Muscle of leg (tissue), 11 donors: ENCODE data around the gene RSPH4A. TPM values are rescaled to one million over a fixed set of nuclear protein-coding genes. Genes with fewer than 3 reads are reported as not detected.
A peak's percentile ranks its signal among the peaks of the same experiment; 100 is the strongest.

Experiments used
- DNase-seq: peaks from one replicate; pipeline ENCODE4 v3.0.0; 2013
- H3K27ac ChIP-seq: one replicate; pipeline ENCODE4 v1.5.1; 2013; ENCODE audit warnings: mild to moderate bottlenecking, low read length, control low read depth
- H3K27me3 ChIP-seq: one replicate; pipeline ENCODE4 v1.6.1; 2013; ENCODE audit warnings: low read length; ENCODE audit not compliant: control insufficient read depth, insufficient read depth
- H3K36me3 ChIP-seq: one replicate; pipeline ENCODE4 v1.6.1; 2013; ENCODE audit warnings: low read length; ENCODE audit not compliant: control insufficient read depth, insufficient read depth
- H3K4me1 ChIP-seq: one replicate; pipeline ENCODE4 v1.6.1; 2013; ENCODE audit warnings: low read length; ENCODE audit not compliant: control insufficient read depth, insufficient read depth
- H3K4me3 ChIP-seq: one replicate; pipeline ENCODE4 v1.5.1; 2013; ENCODE audit warnings: low read length, control low read depth
- H3K9me3 ChIP-seq: replicated peaks from 2 replicates; pipeline ENCODE4 v1.6.1; 2013; ENCODE audit warnings: low read depth, low read length; ENCODE audit not compliant: control insufficient read depth
- WGBS: methylation state at CpG from one replicate; pipeline ENCODE4 v1.1.5; 2013; ENCODE audit warnings: missing lambda C conversion rate; ENCODE audit not compliant: insufficient coverage; 5-methylcytosine and 5-hydroxymethylcytosine counted together
- polyA plus RNA-seq, 8 donors: library from polyadenylated mRNA; unstranded; fragments of 120-200 nt; gene quantifications; one replicate each; pipeline versions ENCODE4 v1.2.1 to v1.2.3, GENCODE V29; 2013; ENCODE audit warnings: inconsistent platforms in 1 of 8, low replicate concordance in 1 of 8; ENCODE audit not compliant: insufficient read length in 8 of 8, insufficient read depth in 1 of 8
- total RNA-seq: library from RNA; stranded (reverse); fragments of 120-200 nt; gene quantifications from one replicate; pipeline ENCODE4 v1.2.4, GENCODE V29; 2013

Gene RSPH4A
- total and polyA plus RNA-seq, 9 donors = 0.27 to 0.70 (median 0.49) TPM

DNA sequence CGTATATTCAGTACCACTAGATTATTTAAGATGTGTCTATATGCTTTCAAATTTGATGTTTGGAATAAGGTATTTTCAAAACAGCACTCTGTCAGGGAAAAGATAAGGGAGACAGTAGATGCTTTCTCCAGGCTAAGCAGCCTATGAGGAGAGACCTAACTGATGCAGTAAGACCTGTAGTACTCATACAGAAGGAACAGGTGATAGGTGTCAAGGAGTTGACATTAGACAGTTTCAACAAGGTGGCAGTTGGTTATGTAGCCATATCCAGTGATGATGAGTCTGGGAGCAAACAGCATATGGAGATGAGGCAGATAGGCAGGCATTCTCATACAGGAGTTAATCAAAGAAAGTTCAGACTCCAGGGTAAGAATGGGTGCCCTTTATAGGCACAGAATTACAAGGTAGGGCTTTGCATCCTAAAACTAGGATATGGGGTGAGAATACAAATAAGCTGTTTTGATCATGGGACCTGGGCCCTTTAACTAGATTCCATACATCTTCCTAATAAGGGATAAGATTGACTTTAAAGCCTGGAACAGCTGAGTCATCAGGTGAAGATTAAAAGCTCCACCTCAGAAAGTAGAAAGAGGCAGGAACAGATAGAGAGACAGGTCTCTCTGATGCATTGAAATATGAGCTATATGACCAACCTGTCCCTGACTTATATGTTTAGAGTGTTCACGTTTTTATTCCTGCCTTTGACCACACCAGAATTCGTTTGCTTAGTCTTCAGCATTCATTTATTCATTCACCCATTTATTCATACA is 7.9 kb downstream of the RSPH4A start:
- no peaks in the 10 kb centered on the region for H3K27me3 ChIP-seq
- H3K27ac ChIP-seq = no peak overlapping the region
- no peak overlapping the region for H3K4me3 ChIP-seq
- no peaks in the 10 kb centered on the region for H3K36me3 ChIP-seq
- no peaks in the 10 kb centered on the region for H3K9me3 ChIP-seq
- no peak for DNase-seq
- WGBS = no CpG with 5 or more reads among the region's 3 CpGs
- no peaks in the 10 kb centered on the region for H3K4me1 ChIP-seq

DNA sequence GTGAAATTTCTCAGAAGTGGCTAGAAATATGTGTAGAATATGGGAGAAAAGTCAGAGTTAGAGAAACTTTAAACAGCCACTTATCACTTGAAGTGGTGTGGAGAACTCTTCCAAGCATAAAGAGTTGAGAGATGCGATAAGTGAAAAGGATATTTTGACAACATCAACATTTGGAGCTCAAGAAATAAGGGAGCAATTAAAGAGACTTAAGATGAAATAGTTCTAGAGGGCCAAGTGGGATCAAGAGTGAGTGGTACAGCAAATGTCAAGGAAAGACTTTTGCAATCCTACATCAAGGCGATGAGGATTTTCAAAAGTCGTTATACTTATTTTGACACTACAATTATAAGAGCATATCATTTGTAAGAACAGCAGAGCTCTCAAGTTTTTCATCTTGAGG is 9.6 kb downstream of the RSPH4A start:
- WGBS = no CpG with 5 or more reads among the region's 3 CpGs

DNA sequence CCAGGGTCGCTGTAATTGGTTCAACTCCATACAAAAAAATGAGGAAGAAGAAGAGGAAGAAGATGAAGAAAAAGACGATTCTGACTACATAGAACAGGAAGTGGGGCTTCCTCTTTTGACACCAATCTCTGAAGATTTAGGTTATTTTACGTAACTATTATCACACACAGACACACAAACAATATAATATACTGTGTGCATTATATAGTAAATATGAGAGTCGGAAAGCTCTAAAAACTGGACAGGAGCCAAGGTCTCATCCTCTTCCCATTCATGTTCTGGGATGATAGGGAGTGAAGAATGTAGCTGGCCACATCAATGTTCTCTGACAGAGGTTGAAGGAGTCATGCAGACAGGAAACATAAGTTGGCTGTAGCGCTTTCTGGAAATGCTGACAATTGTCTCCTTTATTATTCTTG is 13.3 kb downstream of the RSPH4A start:
- Histone ChIP-seq H3K27me3 (no peaks in the 10 kb centered on the region), H3K36me3 (peaks cover 4% of the 10 kb centered on the region), H3K27ac (no peak overlapping the region), H3K4me3 (no peak overlapping the region), H3K9me3 (no peaks in the 10 kb centered on the region), H3K4me1 (no peaks in the 10 kb centered on the region)
- WGBS = 80% methylated on average over 1 of the region's 5 CpGs
- peak; percentile 27 for DNase-seq

More for the DNA sequence above, 9.6 kb downstream of the RSPH4A start:
- H3K4me1 ChIP-seq = no peaks in the 10 kb centered on the region
- no peaks in the 10 kb centered on the region for H3K9me3 ChIP-seq
- no peaks in the 10 kb centered on the region for H3K36me3 ChIP-seq
- no peaks in the 10 kb centered on the region for H3K27me3 ChIP-seq
- H3K4me3 ChIP-seq = no peak overlapping the region
- DNase-seq = no peak
- no peak overlapping the region for H3K27ac ChIP-seq

DNA sequence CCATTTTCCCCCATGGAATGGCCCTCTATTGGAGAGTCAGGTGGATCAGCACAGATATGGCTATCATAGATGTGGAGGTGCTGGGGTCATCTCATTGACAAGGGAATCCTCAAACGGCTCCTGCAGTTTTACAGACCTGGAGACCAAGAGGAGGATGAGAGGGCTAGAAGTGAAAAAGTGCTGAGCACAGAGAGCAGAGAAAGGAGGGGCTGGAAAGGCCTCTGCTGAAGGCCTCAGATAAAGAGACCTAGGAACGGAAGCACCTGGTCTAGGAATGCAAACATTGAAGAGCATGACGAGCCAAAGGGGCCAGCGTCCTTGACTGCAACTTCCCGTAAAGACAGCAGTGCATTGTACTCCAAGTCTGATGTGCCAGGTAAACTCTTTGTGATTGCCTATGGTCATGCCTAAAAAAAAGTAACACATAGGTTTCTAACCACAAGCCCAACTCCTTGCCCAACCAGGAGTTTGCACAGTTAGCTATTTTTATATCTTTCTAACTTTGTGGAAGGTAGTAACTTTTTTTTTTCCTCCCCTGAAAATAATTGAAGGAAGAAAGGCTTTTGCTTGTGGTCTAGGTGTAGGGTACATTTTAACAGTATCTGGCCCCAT is 15.2 kb downstream of the RSPH4A start:
- no peaks in the 10 kb centered on the region for H3K9me3 ChIP-seq
- H3K36me3 ChIP-seq = peaks cover 7% of the 10 kb centered on the region
- H3K27me3 ChIP-seq = no peaks in the 10 kb centered on the region
- peak; percentile 39 for DNase-seq
- WGBS = 70% methylated on average over 5 of the region's 5 CpGs
- H3K4me3 ChIP-seq = no peak overlapping the region
- H3K4me1 ChIP-seq = no peaks in the 10 kb centered on the region
- H3K27ac ChIP-seq = no peak overlapping the region

DNA sequence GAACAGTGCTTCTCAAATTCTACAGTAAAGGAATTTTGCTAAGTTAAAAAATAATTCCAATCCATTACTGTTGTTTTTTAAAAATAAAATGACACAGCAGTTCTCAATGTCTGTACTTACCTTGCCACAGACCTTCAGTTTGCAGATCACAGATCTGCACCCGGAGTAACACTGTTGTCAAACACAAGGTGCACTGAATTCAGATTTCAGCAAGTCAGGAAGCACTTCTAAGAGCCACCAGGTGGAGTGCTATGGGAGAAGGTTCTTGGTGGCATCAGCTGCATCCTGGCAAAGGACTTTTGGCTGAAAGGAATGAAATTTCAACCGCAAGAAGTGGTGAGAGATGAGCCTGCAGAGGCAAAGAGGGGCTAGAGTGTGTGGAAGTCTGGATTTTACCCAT is 17.4 kb downstream of the RSPH4A start:
- Histone ChIP-seq H3K9me3 (no peaks in the 10 kb centered on the region), H3K4me1 (no peaks in the 10 kb centered on the region), H3K4me3 (no peak overlapping the region), H3K36me3 (peaks cover 7% of the 10 kb centered on the region), H3K27me3 (no peaks in the 10 kb centered on the region), H3K27ac (no peak overlapping the region)
- WGBS = 100% methylated on average over 1 of the region's 2 CpGs
- DNase-seq = no peak

DNA sequence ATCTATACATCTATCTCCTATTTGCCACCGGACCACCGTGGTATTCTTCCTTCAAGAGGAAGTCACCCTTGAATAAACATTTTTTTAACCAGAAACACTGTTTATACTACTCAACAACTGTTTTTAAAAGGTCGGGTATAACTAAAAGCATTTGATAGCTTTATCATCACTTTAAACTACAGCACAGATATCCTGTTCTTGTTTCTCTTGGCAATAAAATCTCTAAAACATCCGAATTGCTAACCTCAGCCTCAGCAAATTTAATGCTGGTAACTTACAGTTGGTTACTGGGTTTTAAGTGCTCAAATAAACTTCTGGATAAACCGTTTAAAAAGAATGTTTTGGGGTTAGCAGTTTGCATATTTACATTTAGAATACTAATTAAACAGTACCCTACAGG is 31.9 kb downstream of the RSPH4A start:
- Histone ChIP-seq H3K9me3 (no peaks in the 10 kb centered on the region), H3K4me3 (no peak overlapping the region), H3K27me3 (no peaks in the 10 kb centered on the region), H3K4me1 (no peaks in the 10 kb centered on the region), H3K36me3 (no peaks in the 10 kb centered on the region), H3K27ac (no peak overlapping the region)
- no peak for DNase-seq
- WGBS = no CpG with 5 or more reads among the region's 5 CpGs

DNA sequence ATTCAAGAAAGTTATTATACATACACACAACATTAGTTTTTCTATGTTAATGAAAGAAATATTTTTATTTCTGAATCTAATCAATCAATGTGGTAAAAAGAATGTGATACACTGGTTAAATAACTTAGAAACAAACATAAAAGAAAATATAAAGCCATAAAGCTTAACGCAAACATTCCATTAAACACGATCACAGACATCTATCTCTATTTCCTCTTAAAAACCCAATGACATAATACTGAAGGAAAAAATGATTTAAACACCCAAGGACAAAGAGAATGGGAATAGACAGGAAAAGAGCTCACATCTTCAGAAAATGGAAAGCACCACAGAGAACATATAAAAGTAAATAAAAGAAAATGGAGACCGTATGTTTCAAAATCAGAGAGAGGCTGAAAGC is 32.9 kb downstream of the RSPH4A start:
- Histone ChIP-seq H3K4me3 (no peak overlapping the region), H3K9me3 (no peaks in the 10 kb centered on the region), H3K27me3 (no peaks in the 10 kb centered on the region), H3K36me3 (no peaks in the 10 kb centered on the region), H3K4me1 (no peaks in the 10 kb centered on the region), H3K27ac (no peak overlapping the region)
- no CpG with 5 or more reads among the region's 3 CpGs for WGBS
- no peak for DNase-seq

DNA sequence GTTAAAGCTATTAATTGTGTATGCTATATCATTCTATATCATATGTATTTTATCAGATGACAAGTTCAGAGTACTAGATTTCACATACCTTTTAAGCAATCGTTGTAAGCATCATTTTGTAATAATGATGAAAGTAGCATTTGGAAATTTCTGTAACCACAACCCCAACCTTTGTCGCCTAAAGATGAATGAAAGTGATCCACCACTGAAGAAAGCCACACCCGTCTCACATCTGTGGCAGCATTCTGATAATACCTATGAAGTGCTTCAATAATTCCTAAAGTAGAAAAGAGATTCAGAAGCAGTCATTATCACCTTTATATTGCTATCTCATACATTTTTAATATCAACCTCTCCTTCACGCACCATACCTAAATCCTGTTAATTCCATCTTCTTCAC is 35.6 kb downstream of the RSPH4A start:
- DNase-seq = no peak
- H3K9me3 ChIP-seq = no peaks in the 10 kb centered on the region
- no peaks in the 10 kb centered on the region for H3K4me1 ChIP-seq
- WGBS = 100% methylated on average over 1 of the region's 4 CpGs
- H3K27me3 ChIP-seq = no peaks in the 10 kb centered on the region
- no peak overlapping the region for H3K27ac ChIP-seq
- no peaks in the 10 kb centered on the region for H3K36me3 ChIP-seq
- no peak overlapping the region for H3K4me3 ChIP-seq

DNA sequence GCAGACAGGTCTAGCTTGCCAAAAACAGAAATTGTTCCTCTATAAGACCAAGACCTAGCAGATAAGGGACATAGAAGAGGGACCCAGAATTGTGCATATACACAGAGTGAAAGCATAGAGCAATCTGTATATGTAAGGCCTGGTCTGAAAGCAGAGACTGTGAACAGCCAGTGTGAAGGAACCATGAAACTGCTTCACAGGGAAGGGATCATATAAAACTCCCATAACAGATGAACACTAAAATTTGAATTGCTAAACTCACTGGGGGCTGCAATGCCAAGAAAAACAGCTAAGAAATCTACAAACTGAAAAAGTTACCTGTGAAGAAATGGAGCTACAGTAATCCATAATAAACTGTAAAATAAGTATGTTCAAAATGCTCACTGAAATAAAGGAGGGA is 45.3 kb downstream of the RSPH4A start:
- no peaks in the 10 kb centered on the region for H3K9me3 ChIP-seq
- H3K27ac ChIP-seq = no peak overlapping the region
- H3K27me3 ChIP-seq = no peaks in the 10 kb centered on the region
- no peaks in the 10 kb centered on the region for H3K36me3 ChIP-seq
- H3K4me3 ChIP-seq = no peak overlapping the region
- H3K4me1 ChIP-seq = peaks cover 3% of the 10 kb centered on the region
- DNase-seq = no peak

DNA sequence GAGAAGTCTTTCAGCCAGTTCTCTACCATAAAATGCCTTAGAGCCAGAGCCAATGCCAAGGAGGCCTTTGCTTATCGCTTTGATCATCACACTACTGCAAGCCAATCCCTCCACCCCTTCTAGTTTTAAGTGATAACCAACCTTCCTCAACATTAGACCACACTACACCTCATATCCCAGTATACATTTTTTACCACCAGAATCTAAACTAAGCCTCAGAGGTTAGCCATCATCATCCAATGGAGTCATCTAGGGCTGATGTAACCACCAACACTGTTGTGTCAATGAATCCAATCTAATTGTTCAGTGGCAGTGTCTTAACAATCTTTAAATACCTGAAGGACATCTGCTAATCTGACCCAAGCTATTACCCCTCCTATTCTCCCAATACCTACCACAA is 45.9 kb downstream of the RSPH4A start:
- H3K4me1 ChIP-seq = peaks cover 3% of the 10 kb centered on the region
- no peak overlapping the region for H3K4me3 ChIP-seq
- no peak overlapping the region for H3K27ac ChIP-seq
- 100% methylated on average over 1 of the region's 1 CpG for WGBS
- no peaks in the 10 kb centered on the region for H3K9me3 ChIP-seq
- H3K27me3 ChIP-seq = no peaks in the 10 kb centered on the region
- DNase-seq = no peak
- no peaks in the 10 kb centered on the region for H3K36me3 ChIP-seq
